HG03432 (cell line): ENCODE data around the gene FDX2.
A peak's percentile ranks its signal among the peaks of the same experiment; 100 is the strongest.
"Not testable (repeated sequence)": the region's sequence is repeated elsewhere in the genome, so short reads cannot be mapped to it uniquely, and the experiment has no call there.

ENCODE experiments used
- ATAC-seq: cut with Tn5 transposase; IDR thresholded peaks from one replicate; pipeline ENCODE4 v1.9.1; 2021; ENCODE audit warnings: mild to moderate bottlenecking, moderate library complexity; ENCODE audit not compliant: unreplicated experiment

Gene FDX2

DNA sequence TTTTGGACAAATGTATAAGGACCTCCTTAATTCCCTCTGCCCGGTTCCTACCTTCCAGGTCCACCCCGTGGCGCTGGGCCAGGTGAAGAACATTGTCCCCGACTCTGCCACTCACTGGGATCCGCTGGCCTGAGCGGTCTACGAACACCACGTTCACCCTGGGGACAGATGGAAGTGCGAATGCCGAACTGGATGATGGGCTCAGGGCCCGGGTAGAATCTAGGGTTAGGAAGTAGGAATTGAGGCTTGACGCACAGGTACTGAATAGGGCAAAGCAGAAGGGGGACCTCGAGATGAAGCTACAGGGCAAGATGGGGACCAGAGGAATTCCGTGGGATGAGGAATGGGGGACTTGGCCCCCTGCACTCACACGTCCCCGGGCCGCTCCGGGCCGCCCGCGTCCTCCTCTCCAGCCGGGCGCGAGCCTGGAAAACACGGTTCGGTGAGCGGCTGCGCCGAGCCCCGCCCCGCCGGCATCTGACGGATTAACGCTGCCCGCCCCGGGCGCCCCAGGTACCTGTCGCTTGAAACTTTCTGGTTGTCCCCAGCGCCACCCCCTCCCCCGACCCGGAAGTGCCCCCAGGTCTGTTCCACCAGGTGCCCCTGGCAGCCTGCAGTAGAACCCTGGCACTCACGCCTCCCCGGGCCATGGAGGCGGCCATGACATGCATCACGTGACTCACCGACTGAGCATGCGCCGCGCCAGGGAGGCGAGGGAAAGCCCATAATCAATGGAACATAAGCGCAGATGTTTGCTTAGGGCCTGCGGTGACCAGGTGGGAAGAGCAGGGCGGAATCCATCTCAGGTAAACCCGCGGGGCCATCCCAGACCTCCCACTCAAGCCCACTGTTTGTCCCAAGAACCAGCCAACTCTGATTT is at the start of gene FDX2:
Gene FDX2, minus strand, starts transcription at position 681 of the 880 bp plus-strand sequence. Its CDS starts 19 bp downstream, at position 662.
- ATAC-seq, result peak; percentile 61

DNA sequence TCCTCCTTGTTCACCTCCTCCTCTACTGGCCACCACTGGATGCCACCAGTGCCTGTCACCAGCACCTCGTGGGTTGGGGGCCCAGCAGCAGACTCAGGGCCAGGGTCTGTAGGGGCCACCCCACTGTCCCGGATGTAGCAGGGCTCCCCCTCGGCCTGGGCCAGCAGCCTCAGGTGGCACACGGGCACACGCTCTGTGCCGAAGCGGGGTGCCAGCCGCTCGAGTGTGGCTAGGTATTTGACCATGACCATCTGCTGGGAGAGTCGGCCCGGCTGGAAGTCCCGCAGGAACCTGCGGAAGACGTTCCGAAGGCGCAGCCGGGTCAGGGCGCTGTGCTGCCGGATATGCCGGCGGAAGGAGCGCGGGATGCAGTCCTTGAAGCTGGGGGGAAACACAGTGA is 49.7 kb upstream of the FDX2 start:
- no peak for ATAC-seq

DNA sequence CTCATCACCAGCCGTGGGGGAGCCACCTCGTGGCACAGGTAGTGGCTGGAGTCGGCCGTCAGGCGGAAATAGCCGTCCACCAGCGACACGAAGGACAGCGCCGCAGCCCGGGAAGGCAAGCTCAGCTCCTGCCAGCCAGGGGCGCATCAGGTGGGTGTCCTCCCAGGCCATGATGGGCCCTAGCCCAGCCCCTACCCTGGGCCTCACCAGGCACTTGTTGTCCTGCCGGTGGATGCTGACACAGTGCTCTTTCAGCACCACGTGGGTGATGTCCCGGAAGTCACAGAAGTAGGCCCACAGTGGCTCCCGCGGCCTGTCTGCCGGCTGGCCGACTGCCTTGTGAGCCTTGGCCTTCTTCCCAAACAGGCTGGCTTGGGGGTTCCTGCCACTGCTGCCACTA is 48.8 kb upstream of the FDX2 start:
- no peak for ATAC-seq

DNA sequence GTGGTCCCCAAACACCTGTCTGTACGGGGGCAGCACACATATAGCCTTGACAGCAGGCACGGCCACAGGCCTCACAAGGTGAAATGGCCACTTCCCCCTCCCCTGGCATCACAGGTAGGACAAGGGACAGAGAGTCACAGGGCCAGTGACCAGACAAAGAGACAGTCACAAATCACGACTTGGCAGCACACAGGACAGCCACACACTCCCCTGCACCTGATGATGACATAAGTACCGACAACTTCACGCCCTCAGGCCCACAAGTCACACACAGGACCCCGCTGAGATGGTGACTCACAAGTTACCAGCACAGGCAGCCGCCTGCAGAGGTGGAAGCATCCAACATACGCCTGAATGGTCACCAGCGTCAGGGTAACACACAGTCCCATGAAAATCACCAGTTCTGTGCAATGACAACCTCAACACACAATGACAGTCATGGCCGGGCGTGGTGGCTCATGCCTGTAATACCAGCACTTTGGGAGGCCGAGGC is 48.0 kb upstream of the FDX2 start:
- ATAC-seq, result no peak

DNA sequence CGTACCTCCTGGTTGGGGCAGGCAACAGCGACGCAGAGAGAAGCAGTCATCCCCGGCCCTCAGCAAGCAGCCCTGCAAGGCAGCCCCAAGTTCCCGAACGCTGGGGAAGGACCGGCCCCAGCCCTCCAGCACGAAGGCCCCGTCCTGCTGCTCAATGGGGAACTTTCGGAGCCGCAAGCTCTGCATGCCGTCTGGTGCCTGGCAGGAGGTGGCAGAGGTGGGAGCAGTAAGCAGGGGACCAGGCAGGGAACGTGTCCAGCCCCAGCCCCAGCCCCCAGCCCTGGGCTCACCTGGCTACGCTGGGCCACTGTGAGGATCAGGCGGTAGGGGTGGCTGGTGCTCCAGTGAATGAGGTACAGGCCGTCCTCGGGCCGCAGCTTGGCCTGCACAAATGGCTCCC is 46.4 kb upstream of the FDX2 start:
- no peak for ATAC-seq

DNA sequence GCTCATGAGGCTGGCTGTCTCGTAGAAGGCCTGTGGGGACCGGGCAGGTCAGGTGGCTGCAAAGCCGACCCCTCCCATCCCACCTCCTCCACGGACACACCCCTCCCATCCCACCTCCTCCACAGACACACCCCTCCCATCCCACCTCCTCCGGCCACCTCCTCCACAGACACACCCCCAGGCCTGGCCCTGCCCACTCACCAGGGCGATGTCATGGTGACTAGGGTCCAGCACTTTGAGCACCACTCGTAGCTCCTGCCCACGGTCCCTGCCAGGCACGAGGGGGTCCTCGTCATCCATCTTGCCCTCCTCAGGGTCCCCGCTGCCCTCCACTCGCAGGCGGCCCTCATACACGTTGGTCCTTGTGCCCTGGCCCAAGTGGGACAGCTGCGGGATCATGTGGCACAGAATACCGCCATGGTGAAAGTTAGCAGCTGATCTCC is 45.8 kb upstream of the FDX2 start:
- ATAC-seq, result no peak

DNA sequence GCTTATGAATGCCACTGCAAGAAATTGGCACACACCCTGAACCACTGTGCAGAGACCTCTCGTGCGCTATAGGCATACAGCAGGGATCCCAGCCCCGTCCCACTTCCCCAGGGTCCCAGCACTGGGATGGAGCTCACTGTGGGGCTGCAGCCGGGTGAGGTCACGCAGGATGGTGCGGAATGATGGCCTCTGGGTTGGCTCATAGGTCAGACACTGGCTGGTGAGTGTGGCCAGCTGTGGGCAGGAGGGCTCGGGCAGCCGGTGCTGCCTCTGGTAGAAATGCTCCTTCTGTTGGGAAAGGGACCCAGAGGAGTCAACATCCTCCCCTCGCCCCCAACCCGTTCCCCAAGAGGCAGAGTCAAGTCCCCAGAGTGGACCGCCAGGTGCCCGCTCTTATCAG is 40.6 kb upstream of the FDX2 start:
- ATAC-seq, result no peak

DNA sequence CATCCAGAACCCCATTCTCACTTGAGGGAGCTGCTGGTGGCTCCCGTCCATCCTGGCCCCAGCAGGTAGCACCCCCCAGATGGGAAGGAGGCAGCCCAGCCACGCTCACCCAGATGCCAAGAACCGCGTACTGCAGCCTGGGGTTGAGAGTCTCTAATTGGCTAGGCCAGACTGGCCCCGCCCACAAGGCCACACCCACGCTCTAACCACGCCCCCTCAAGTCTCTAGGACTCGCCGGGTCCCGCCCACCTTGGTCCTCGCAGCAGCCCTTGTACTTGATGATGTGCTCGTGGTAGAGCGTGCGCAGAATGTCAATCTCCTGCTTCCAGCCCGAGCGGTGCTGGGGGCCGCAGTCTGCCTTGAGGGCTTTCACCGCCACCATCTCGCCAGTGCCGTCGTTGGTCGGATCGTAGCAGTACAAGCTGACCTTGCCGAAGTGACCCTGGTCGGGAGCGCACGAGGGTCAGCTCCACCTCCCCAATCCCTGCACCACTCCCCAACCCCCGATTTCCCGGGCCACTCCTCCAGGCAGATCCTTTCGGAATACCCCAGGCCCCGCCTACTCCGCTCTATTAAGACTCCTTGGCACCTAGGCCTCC is 38.1 kb upstream of the FDX2 start:
- ATAC-seq, result no peak

DNA sequence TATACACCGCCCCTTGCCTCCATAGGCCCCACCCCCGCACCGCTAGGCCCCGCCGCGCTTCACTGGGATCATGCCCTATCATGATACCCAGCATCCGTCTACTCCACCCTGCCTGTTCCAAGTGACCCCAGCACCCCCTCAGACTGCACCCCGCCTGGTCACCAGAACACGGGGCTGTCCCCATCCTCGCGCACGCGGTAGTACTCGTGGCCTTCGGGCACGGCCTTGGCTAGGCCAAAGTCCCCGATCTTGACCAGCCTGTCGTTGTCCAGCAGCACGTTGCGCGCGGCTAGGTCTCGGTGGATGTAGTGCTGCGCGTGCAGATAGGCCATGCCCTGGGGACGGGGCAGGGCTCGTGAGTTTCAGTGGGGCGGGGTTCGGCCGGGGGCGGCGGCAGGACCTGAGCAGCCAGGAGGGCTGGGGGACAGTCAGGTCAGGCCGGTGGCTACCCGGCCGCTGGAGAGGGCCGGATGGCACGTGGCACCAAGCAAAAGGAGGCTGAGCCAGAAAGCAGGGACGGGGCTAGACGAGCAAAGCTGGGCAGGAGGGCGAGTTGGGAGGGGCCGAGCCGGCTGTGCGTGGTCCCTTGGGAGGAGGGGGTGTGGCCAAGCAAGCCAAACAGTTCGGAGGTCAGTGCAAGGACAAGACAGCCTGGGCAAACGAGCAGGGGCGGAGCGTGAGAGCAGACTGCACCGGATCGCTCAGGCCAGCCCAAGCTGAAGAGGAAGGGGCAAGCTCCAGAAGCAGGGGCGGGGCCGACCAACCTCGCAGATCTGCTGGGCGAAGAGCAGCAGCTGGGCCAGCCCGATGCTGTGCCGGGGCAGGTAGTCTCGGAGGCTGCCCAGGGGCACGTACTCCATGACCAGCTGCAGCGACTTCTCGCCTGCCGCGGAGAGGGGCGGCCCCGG is 37.2 kb upstream of the FDX2 start:
- ATAC-seq, result no peak

DNA sequence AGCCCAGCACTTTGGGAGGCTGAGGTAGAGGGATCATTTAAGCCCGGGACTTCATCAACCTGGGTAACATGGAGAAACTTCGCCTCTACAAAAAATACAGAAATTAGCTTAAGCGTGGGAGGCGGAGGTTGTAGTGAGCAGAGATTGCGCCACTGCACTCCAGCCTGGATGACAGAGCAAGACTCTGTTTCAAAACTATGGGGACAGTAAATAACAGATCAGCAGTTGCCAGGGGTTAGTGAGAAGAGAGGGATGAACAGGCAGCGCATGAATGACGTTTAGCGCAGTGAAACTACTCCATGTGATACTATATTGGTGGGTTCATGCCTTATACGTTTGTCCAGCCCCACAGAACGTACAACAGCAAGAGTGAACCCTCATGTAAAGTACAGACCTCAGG is 30.7 kb upstream of the FDX2 start:
- no peak for ATAC-seq

DNA sequence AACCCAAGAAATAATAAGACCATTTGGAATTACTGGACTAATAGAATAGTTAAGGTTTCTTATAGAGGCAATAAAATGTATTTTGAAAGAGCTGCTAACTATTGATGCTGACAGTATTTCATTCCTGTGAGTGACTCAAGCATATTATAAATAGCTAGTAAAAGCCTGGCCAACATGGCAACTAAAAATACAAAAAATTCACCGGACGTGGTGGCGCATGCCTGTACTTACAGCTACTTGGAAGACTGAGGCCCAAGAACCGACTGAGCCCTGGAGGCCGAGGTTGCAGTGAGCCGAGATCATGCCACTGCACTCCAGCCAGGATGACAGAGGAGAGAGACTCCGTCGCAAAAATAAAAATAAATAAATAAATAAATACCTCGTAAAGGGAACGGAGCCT is 29.0 kb upstream of the FDX2 start:
- no peak for ATAC-seq

DNA sequence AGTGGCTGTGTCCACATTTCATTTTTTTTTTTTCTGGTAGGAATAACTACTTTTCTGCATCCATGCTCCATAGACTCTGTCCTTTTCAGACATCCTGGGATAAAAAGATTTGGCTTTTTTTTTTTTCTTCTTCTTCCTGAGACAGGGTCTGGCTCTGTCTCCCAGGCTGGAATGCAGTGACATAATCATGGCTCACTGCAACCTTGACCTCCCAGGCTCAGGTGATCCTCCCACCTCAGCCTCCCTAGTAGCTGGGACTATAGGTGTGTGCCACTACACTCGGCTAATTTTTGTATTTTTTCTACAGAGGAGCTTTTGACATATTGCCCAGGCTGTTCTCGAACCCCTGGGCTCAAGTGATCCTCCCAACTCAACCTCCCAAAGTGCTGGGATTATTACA is 27.7 kb upstream of the FDX2 start:
- no peak for ATAC-seq

DNA sequence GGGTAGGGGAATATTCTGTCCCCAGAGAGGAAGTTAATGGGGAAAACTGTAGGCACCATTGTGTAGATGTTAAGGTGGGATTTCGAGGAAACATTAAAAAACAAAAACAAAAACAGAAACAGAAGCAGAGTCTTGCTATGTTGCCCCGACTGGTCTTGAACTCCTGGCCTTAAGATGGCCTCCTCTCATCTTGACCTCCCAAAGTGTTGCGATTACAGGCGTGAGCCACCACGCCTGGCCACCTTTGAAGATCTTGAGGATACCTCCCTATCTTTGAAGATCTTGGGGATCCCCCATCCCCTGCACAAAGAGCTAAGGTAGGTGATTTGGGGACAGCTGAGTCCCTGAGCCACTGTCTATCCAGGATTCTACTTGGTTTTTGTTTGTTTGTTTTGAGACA is 24.2 kb upstream of the FDX2 start:
- ATAC-seq, result no peak

DNA sequence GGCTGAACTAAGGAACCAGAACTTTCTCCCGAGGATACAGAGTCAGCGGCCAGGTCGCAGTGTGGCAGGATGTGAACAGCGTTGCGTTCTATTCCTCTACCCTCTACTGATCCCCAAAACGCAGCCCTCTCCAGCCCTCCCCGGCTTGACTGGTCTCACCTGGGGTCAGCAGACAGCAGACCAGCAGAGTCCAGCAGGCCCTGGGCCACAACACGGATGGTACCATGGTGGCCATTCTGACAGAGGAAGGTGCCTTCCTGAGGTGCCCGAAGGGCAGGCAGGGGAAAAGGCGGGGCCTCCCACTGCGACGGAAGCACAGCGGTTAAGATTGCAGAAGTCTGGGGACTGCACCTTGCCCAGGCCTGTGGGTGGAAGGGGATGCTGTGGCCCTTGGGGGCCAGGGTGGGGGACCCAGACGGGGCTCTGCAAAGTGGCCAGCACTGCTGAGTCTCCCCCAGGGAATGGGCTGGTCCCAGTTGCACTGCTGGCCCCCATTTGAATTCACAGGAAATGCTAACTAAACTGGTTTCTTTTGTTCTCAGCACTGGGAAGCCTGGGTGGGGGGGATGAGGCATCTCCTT is 23.7 kb upstream of the FDX2 start, which contains the start of gene ICAM3:
Gene ICAM3, minus strand, starts transcription at position 245 of the 581 bp plus-strand sequence. Its CDS starts 10 bp downstream, at position 235.
- ATAC-seq, result peak; percentile 69

DNA sequence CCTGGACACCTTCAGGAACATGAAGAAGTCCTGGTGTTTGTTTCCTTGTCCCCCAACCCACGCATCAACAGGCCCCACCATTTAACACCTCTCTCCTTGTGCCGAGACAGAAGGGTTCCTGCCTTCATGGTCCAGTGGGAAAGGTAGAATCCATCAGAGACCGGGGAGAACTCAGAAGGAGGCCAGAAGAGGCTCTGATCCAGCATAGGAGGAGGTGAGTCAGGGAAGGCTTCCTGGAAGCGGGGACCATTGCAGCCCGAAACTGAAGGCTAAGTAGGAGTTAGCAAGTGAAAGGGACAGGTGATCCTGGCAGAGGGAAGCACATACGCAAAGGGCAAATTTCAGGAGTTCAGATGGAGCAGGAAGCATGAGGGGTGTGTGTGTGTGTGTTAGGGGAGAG is 23.1 kb upstream of the FDX2 start:
- ATAC-seq, result no peak

DNA sequence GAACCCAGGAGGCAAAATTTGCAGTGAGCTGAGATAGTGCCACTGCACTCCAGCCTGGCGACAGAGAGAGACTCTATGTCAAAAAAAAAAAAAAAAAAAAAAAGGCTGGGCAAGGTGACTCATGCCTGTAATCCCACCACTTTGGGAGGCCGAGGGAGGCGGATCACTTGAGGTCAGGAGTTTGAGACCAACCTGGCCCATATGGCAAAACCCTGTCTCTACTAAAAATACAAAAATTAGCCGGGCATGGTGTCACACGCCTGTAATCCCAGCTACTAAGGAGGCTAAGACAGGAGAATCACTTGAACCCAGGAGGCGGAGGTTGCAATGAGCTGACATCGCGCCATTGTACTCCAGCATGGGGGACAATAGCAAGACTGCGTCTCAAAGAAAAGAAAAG is 20.9 kb upstream of the FDX2 start:
- ATAC-seq, result not testable (repeated sequence)

DNA sequence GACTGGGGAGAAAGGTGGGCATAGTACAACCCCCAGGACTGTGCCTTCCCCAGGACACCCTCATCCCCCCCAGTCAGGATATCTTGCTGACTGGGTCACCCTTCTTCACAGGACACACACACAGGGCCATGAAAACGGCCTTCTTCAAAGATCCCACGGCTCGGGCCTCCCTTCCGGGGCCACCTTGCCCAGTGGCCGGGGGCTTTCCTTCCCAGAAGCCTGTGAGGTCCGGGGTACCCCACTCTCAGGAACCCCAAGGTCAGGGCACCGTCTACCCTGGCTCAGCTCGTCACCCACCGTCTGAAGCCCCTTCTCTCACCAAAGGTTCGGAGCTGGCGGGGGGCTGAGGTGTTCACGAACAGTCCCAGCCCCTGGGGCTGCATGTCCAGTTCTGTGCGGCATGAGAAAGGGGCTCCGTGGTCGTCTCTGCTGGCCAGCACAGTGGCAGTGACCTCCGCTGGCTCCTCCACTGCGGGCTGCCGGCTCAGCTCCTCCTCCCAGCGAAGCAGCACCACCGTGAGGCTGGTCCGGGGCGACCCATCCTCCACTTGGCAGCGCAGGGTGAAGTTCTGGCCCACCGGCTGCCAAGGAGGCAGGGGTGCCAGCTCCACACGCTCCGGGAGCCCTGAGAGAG is 19.7 kb upstream of the FDX2 start:
- no peak for ATAC-seq

DNA sequence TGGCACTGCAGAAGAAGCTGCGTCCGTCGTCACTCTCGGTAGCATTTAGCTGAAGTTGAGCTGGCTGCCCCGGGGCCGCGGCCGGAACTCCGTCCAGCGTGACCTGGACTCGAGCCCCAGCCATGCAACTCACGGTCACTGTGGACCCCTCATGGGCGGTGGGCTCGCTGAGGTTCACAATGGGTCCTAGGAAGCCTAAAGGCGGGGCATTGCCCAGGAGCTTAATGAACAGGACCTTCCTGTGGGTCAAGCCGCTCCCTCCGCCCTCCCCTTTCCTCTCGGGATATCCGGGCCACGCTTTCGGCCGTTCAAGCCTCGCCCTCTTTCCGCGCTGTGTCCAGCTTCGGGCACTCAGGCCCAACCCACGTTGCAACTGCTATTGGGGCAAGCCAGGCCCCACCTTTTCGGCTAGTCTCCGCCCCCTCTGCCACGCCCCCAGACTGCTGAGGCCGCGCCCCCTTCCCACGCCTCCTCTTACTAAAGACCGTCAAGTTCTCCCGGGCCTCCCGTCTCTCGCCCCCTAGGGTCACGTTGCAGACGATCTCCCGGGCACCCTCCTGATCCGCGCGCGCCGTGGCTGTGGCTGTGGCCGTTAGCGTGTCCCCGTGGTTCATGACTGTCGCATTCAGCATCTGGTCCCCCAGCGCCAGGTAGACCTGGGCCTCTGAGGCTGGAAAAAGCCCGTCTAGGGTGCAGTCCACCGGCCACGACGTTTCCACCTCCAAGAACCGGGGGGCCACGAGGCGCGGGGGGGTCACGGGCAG is 19.0 kb upstream of the FDX2 start:
- ATAC-seq, result no peak

DNA sequence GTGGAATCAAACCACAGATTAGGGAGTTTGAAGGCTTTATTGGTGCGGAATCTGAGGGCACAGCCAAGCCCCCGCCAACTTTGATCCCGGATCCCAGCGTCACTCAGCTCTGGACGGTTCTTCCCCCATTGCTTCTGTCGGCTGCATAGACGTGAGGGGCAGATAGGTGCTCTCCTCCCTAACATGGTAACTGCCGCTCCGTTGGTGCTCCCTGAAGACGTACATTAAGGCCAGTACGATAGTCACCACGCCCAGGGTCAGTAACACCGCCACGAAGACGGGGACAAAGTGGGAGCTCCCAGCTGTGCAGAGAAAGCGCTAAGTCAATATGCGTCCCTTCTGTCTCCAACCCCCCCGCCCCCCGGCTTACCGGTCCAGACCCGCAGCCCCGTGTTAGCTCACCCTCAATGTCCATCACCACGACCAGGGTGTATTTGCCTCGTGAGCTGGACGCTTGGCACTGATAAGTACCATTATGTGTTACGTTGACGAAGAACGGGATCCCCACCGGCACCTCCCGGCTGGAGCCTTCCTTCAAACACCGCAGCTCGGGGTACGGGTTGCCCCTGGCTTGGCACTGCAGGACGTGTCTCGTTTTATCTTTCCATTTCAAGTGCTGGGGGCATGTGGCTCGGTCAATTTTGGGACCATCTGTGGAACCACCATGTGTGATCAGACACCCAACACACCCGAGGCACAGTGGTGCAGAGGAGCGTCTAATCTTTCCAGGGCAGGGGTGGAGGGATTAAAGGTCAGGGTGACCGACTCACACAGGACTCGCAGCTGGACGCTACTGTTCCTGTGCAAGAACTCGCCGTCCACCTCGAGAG is 18.2 kb upstream of the FDX2 start:
- peak; percentile 5 for ATAC-seq
